ENCODE measurements around the gene STPG4.

The STPG4 gene

DNA sequence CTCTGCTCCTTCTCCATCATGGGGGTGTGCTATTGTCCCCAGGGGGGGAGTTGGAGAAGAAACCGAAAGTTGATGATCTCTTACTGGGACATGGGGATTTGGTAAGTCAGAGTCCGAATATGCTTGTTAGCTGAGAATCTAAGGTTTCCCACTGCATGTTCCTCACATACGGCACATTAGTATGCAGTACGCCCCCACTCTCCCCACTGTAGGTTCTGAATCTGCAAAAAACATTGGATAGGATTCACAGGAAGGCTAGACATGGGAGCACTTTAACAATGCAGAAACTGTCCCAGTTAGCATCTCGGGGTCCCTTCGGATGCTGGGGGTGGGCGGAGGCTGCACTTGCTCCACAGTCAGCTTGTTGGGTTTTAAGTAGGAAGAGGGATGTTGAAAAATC is 102.3 kb downstream of the STPG4 start:
- DNase-seq (ENCODE audit: low spot score), result no peak

DNA sequence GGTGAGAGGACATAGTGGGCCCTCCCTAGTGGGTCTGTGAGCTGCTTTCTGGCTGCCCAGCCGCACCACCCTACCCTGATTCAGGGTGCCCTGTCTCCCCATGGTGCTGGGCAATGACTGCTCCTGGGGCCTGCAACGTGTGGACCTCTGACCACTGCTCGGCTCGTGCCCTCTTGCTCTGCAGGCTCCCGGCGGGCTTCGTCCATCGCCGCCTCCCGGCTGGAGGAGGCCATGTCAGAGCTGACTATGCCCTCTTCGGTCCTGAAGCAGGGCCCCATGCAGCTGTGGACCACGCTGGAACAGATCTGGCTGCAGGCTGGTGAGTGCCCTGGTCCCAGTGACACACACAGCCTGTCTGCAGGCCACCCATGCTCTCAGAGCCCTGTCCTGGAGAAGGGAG is 103.5 kb downstream of the STPG4 start:
- DNase-seq (ENCODE audit: low spot score), result no peak

DNA sequence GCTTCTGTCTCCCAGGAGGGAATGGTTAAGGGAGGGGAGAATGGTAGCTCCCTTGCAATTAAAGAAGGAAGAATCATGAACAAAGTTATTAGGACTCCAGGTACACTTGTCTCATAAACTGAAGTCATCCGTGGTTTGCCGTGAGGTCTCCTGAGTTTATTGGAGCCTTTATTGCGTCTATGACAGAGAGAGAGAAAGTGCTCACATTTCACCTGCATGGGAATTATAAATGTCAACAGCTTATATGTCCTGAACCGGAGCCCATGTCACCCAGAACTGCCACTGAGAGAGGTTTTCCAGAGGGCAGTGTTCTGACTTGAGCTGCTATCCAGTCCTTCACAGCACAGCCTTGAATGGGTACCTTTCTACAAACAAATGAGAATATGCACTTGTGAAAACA is 104.3 kb downstream of the STPG4 start:
- DNase-seq (ENCODE audit: low spot score), result no peak

DNA sequence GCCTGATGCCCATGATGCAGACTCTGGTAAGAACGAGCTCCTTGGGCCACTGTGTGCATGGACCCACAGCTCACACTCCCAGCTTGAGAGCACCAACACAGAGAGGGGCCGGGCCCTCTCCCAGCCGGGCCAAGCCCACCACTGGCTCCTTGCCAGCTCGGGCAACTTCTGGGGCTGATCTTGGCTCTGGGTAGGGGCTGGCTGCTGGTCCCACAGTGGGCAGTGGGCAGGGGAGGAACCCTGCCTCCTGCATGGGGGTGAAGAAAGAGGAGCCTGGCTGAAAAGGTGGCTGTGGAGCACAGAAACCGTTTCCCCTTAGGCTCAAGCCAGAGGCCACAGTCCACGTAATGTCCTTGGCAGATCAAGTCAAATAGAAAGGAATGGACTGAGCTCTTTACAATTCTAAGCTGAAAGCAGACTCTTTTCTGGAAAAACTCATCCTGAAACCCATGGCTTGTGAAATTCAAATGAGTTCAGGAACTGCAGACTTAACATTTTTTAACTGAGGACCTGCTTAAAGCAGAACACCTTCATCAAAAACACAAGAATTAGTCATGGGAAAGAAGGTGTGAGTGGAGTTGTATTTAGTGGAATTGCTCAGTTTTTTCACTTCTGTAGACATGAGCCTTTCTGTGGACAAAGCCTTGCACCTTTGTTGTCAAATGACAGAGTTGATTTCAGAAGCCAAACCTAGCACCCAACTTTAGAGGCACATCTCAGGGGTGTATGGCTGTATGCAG is 104.9 kb downstream of the STPG4 start:
- no peak for DNase-seq (ENCODE audit: low spot score)

DNA sequence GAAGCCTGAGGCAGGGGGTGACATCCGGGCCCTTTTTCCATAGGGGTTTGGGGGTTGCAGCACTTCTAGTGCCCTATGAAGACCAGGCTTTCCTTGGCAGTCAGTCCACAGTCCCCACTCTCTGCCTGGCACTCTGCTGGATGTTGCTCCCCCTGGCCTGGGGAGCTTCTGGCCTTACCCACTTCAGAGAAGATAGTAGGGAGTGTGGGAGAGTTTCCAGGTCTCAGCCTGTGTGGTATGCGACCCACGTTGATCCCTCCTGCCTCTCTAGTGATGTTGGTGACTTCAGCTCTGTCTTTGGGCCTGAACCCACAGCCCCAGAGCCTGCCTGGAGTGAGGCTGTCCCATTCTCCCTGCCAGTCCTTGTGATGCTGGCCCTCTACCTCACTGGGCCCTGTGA is 105.6 kb downstream of the STPG4 start:
- no peak for DNase-seq (ENCODE audit: low spot score)

DNA sequence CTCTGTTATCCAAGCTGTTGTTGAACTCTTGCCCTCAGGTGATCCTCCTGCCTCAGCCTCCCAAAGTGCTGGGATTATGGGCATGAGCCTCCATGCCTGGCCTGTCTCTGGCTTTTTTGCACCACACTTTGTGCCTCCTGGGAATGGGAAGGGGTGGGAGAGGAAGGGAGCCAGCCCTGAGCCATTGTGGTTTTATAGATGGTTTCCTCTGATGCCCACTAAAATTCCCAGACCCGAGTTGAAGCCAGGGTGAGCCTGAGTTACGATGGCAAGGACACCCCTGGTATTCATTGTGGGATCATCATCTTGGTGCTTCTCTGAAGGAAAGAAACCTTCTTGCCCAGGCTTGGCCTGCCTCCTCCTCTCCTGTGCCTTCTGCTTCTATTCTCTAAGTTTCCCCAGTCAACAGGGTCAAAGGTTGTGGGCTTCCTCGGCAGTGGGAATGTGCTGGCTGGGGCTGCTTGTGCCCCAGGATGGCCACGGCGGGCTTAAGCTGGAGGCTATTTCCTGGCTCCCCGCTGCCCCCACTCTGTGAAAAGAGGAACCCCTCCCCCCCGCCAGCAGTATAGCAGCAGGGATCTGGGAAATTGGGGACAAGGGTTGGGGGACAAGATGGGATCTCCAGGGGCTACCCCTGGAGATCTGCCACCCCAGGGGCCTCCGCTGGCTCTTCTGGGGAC is 106.2 kb downstream of the STPG4 start:
- DNase-seq (ENCODE audit: low spot score), result no peak

DNA sequence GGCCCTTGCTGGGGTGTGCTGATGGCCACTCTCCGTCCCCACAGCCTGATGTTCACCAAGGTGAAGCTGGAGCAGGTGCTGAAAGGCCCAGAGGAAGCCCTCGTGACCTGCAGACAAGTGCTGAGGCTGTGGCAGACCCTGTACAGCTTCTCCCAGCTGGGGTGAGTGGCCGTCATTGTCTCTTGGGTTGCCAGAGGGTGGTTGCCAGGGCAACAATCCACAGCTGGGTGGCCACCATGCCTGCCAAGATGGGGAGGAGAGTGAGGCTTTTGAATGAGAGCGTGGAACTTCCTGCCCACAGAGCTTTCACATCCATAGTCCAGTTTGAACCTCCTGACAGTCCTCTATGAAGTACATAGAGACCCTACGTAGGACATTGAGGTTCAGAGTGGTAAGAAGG is 108.8 kb downstream of the STPG4 start:
- DNase-seq (ENCODE audit: low spot score), result peak; percentile 96

DNA sequence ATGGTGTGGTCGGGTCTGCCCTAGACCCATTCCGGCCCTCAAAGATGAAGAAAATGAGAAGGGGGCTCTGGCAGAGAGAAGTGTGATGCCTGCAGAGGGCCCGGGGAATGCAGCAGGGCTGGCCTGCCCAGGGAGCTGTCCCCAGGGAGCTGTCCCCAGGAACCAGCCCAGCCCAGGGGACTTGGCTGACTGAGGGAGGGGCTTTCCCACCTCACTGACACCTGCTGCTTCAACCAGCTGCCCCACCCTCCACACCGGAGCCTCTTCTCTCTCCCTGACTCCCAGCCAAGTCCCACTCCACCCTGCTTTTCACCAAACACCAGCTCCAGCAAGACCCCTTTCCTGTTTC is 111.2 kb downstream of the STPG4 start:
- no peak for DNase-seq (ENCODE audit: low spot score)

DNA sequence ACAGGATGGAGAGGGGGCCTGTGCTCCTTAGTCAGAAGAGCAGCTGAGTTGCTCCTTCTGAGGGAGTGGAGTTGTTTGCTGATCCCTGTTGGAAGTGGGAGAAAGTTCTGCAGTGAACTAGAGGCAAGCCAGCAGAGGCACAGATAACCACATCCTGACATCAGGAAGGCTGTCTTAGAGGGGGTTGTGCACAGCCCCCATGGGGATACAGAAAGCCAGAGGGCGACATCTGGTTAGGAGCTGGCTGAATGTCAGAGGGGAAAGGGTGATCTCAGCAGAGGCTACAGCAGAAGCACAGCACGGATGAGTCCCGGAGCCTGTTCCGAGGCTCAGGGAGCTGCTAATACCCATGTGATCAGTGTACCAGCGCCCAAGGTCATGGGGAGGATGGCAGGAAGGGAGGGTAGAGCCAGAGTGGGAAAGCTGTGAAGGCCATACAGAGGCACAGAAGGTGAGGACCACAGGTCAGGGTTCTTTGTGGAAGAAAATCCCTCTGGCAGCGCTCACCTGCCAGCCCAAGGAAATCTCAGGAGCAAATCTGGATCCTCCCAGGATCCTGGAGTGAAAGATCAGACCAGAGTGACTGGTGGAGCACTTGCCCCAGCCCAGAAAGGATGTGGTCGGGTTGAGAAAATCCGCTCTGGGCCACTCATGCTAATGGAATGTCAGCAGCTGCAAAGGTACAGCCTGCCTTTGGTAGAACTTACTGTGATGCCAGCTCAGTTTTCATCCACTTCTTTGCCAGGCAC is 111.8 kb downstream of the STPG4 start:
- peak; percentile 77 for DNase-seq (ENCODE audit: low spot score)

DNA sequence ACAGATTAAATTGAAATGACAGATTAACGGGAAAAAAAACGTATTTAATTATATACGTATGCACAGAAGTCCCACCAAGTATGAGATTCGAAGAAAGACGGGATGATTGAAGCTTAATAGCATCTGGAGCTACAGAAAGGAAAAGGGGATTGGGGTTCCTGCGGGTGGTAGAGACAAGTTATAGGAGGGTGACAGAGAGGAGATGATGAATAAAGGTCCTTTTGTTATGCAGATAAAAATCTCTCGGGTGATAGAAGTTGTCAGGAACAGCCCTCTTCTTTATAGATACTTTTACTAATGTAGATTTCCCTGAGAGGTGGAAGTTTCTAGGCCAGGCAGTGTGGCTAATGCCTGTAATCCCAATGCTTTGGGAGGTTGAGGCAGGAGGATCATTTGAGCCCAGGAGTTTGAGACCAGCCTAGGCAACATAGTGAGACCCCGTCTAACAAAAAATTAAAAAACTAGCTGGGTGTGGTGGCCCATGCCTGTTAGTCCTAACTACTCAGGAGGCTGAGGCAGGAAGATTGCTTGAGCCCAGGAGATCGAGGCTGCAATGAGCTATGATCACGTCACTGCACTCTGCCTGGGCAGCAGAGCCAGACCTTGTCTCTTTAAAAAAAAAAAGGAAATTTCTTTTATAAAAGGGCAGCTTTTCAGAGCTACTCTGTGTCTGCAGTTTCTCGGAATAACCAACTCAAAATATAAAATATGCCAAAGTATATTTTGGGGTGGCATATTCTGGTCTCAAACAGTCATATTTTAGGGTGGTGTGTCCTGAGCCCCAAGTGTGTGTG is 113.0 kb downstream of the STPG4 start:
- no peak for DNase-seq (ENCODE audit: low spot score)

DNA sequence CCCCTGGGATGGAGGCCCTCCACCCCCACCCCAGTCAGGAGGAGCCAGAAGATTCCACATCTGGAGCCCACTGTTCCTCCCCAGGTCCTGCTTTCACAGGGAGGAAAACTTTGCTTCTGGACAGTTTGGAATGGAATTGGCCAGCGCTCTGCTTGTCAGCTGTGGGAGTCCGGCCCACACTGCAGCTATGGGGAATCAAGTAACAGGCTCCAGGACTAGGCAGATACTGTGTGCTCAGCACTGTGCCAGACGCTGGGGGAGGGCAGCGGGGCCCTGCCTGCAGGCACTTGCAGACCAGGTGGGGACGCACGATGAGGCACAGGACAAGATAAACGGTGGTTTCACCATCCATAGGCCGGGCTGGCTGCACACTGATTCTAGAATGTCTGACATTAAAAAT is 114.0 kb downstream of the STPG4 start:
- DNase-seq (ENCODE audit: low spot score), result no peak

DNA sequence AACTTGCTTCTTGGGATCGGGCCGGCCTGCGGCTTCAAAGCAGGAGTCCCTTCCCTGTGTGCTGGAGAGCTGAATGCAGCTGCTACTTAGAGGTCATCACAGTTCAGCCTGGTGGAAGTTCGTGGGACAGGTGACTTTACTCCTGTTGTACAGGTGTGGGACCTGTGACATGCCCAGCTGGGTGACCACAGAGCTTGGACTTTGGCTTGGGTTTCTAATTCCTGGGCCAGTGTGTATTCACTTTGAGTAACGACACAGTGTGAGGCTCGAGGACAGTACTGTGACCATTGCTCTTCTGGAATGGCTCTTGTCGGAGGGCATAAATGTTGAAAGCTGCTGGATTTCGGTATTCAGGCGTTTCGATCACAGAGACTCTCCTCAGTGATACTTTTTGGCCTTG is 114.5 kb downstream of the STPG4 start:
- DNase-seq (ENCODE audit: low spot score), result no peak

DNA sequence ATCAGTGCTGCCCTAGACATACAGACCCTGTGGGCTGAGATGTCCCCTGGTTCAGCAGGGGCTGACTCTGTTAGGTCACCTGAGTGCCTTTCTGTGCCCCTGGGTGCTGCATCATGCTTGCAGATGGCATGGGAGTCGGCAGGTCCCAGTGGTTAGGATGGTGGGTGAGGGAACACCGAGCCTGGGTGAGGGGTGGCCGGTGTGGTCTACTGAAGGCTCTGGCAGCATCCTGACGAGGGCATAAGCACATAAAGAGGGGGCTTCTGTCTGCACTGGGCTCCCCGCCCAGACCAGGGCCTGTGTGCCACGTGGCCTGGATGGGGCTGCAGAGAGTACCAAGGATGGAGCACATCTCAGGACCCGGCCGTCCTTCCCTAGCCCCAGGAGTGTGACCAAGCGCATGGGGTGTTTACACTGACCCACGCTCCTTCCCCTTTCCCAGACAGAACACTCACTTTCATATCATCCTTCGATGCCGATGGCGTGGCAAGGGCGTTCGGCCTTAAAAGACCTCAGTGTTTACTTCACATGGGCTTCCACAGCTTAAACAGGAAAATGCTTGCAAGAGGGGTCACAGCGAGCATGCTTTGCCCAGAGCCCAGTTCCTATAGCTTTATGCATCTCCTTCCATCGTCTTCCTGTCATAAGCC is 115.1 kb downstream of the STPG4 start:
- peak; percentile 72 for DNase-seq (ENCODE audit: low spot score)

DNA sequence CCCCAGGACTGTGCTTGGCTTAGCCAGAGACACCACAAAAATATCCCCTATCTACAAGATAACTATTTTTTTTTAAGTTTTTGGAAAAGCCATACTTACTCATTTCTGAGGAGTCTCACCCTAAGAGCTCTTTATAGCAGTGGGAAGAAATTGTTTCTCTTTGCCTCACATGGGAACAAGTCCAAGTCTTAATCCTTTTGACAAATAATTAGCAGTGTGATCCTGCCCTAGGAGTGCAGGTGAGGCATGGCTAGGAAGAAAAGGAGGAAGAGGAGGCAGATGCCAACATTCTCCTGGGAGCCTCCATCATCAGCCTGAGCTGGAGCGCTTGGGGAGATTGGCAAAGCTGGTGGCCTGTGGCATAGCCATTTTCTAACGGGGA is 115.6 kb downstream of the STPG4 start:
- DNase-seq (ENCODE audit: low spot score), result no peak

DNA sequence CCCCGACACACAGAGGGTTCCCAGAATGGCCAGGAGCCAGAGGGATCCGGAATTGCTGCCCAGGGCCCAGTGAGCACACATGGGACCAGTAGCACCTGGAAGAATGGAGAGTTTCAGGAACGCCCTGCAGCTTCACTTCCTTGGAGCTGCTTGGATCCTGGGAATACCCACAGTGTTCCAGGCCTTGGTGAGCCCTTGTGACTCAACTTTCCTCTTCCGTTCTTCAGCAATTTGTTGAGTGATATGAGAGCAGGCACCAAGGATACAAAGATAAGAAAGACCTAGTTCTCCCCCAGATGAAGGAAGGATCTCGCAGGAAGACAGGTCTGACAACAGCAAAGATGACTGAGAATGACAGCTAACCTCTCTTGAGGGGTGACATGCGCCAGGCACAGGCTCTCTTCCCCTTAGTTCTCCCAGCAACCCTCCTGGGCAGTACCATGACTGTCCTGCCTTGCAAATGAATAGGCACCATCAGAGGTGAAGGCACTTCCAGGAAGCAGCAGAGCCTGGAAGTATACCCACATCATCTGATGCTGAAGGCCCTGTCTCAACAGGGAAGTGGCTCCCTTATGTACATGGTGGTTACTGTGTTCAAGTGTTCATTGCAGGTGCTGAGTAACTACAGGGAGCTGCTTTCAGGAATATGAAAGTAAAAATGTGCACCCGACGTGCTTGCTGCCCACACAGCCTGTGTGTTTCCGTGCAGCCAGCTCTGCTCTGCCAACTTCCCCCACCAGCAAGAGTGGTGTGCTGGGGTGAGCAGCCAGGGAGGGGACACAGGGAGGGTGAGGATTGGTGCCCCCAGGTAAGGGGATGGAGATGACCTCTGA is 116.2 kb downstream of the STPG4 start:
- DNase-seq (ENCODE audit: low spot score), result no peak

DNA sequence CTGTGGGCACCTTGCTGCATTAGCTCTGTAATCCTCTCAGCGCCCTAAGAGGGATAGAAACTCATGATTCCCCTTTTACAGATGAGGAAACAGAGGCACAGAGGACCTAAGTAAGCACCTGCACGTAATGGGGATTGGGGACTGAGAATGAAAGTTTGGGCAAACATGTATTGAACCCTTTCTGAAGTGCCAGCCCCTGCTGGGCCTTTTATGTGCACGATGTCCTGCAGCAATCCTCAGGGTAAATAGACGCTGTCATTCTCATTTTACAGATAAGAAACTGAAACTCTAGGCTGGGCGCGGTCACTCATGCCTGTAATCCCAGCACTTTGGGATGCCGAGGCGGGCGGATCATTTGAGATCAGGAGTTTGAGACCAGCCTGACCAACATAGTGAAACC is 117.4 kb downstream of the STPG4 start:
- no peak for DNase-seq (ENCODE audit: low spot score)

Measured in Ammon's horn (tissue), 1 donor.